ENCODE results near the gene CXCL10.

Gene CXCL10

GRCh38 chr4:75989846-75990528 lies 33.3 kb downstream of the CXCL10 start:
- DNase-seq, result no peak

GRCh38 chr4:75985116-75985515 lies 38.2 kb downstream of the CXCL10 start:
- no peak for DNase-seq

- no peak for DNase-seq
Observed at GRCh38 chr4:75980576-75980975, 42.7 kb downstream of the CXCL10 start.

GRCh38 chr4:75976177-75976576 lies 47.1 kb downstream of the CXCL10 start:
- DNase-seq, result no peak

- DNase-seq, result no peak
Observed at GRCh38 chr4:75973766-75974165, 49.5 kb downstream of the CXCL10 start.
